Measurements from ENCODE around the gene CEMIP2.

- no peak for TF ChIP-seq ATF3 (IDR thresholded peaks at IDR 0.05)
- TF ChIP-seq CTCF (IDR thresholded peaks at IDR 0.05; ENCODE audit: low read depth, low read length, missing input control): no peak
- TF ChIP-seq MAX (IDR thresholded peaks at IDR 0.05): no peak
- no peak for TF ChIP-seq GABPA (IDR thresholded peaks at IDR 0.05 in 1 of 2, conservative IDR thresholded peaks at IDR 0.05 in 1 of 2)
- no peak for TF ChIP-seq JUND (IDR thresholded peaks at IDR 0.05)
- no peak for TF ChIP-seq YY1 (IDR thresholded peaks at IDR 0.05)
- TF ChIP-seq REST (IDR thresholded peaks at IDR 0.05): no peak
- TF ChIP-seq HNF4A (conservative IDR thresholded peaks at IDR 0.05): no peak
- TF ChIP-seq TAF1 (conservative IDR thresholded peaks at IDR 0.05): no peak
- no peak for TF ChIP-seq RAD21 (IDR thresholded peaks at IDR 0.05)
- TF ChIP-seq SP1 (IDR thresholded peaks at IDR 0.05): no peak
- no peak for TF ChIP-seq EGR1 (IDR thresholded peaks at IDR 0.05; ENCODE audit: low read depth in 2 of 2)
- TF ChIP-seq ZBTB33 (IDR thresholded peaks at IDR 0.05): no peak
- no peak for TF ChIP-seq RXRA (IDR thresholded peaks at IDR 0.05)
Measured at GRCh38 chr9:71743882-71744281, 24.4 kb downstream of the CEMIP2 start.

Data from liver (tissue), 3 donors.